Measurements from ENCODE around the gene SCUBE3. TPM values are rescaled to one million over a fixed set of nuclear protein-coding genes. Genes with fewer than 3 reads are reported as not detected.

The SCUBE3 gene
- total and polyA plus RNA-seq, 9 of the 15 experiments (the other 6 are each of a cell fraction or from before 2014, with no cell fraction given): 0.01 to 0.11 TPM; not detected in 7

DNA sequence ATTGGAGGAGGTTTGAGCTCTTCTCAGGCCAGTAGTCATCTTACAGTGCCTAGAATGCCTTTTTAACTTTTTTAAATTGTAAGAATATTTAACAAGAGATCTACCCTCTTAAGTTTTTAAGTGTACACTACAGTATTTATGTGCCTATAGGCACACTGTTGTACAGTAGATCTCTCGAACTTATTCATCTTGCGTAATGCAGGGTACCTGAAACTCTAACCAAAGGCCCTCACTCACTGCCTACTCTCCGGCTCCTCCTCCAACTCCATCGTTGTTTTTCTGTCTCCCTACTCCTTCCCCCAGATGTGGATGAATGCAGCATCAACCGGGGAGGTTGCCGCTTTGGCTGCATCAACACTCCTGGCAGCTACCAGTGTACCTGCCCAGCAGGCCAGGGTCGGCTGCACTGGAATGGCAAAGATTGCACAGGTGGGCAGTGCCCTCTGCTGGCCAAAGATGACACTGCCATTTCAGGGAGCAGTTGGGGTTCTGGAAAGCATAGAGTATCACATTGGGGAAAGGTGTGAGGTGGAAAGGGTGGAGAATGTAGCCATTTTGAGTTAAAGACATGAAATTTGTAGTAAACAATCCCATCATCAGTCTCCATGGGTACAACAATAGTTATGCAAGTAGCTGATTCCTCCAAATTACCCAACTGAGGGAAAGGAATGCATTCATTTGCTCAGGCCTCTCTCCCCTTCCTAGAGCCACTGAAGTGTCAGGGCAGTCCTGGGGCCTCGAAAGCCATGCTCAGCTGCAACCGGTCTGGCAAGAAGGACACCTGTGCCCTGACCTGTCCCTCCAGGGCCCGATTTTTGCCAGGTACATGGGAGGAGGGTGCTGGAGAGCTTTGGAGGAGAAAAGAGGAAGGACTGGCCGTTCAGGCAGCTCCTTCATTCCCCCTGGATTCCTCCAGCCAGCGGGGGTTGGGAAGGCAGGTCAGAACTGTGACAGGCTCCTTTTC is 27.4 kb downstream of the SCUBE3 start (continued):
- TF ChIP-seq SIN3A (IDR thresholded peaks at IDR 0.05; ENCODE audit: borderline replicate concordance in 2 of 2, control insufficient read depth in 1 of 2, low read depth in 2 of 2, low read length in 2 of 2) (no peak), PATZ1 (CRISPR knock-in tag; IDR thresholded peaks at IDR 0.05; ENCODE audit: borderline replicate concordance) (no peak), ZZZ3 (IDR thresholded peaks at IDR 0.05) (no peak), TAF1 (IDR thresholded peaks at IDR 0.05; ENCODE audit: control insufficient read depth, extremely low read depth, insufficient read depth, low read length, severe bottlenecking) (no peak), ZNF280A (IDR thresholded peaks at IDR 0.05; ENCODE audit: low read depth, partially characterized antibody) (no peak), ZNF586 (CRISPR knock-in tag; conservative IDR thresholded peaks at IDR 0.05) (no peak), RCOR1 (IDR thresholded peaks at IDR 0.05; ENCODE audit: borderline replicate concordance in 1 of 2, low read depth in 2 of 2, low read length in 2 of 2) (no peak), HSF4 (CRISPR knock-in tag; IDR thresholded peaks at IDR 0.05; ENCODE audit: borderline replicate concordance) (no peak), ETV5 (CRISPR knock-in tag; IDR thresholded peaks at IDR 0.05; ENCODE audit: low read depth) (no peak), MAX (CRISPR knock-in tag; IDR thresholded peaks at IDR 0.05) (no peak), ARID4B (CRISPR knock-in tag; IDR thresholded peaks at IDR 0.05) (no peak)
- TF ChIP-seq, protein P1, sequence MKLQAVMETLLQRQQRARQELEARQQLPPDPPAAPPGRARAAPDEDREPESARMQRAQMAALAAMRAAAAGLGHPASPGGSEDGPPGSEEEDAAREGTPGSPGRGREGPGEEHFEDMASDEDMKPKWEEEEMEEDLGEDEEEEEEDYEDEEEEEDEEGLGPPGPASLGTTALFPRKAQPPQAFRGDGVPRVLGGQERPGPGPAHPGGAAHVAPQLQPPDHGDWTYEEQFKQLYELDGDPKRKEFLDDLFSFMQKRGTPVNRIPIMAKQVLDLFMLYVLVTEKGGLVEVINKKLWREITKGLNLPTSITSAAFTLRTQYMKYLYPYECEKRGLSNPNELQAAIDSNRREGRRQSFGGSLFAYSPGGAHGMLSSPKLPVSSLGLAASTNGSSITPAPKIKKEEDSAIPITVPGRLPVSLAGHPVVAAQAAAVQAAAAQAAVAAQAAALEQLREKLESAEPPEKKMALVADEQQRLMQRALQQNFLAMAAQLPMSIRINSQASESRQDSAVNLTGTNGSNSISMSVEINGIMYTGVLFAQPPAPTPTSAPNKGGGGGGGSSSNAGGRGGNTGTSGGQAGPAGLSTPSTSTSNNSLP (IDR thresholded peaks at IDR 0.05; ENCODE audit: borderline replicate concordance, low read depth, low read length): no peak
